GM23338 (cell line): ENCODE measurements around the gene MTREX. TPM values are rescaled to one million over a fixed set of nuclear protein-coding genes. Genes with fewer than 3 reads are reported as not detected.
A peak's percentile ranks its signal among the peaks of the same experiment; 100 is the strongest.

Source experiments
- ATAC-seq: fragments of 200-7000 bp; cut with Tn5 transposase; 3 replicates; pipeline ENCODE4 v1.9.1; 2020
- DNase-seq: peaks from one replicate; pipeline ENCODE4 v3.0.0-alpha.2; 2015; ENCODE audit warnings: low spot score
- H2AFZ ChIP-seq: fragments of 200-600 bp; sonication (generic); 2 replicates; pipeline ENCODE4 v1.8.0; 2016; ENCODE audit warnings: antibody characterized with exemption, mild to moderate bottlenecking, moderate library complexity
- H3F3A ChIP-seq: fragments of 200-600 bp; sonication (generic); replicated peaks from 2 replicates; pipeline ENCODE4 v1.8.0; 2017; ENCODE audit warnings: antibody characterized with exemption, mixed run types, low read depth
- H3K27ac ChIP-seq: fragments of 200-600 bp; sonication (generic); 2 replicates; pipeline ENCODE4 v1.6.1; 2016; ENCODE audit warnings: low read depth
- H3K27me3 ChIP-seq: fragments of 200-600 bp; sonication (generic); 2 replicates; pipeline ENCODE4 v1.8.0; 2016; ENCODE audit warnings: mild to moderate bottlenecking, mixed run types, moderate library complexity; ENCODE audit not compliant: insufficient read depth
- H3K36me3 ChIP-seq: fragments of 200-600 bp; sonication (generic); 2 replicates; pipeline ENCODE4 v1.8.0; 2016; ENCODE audit warnings: mild to moderate bottlenecking; ENCODE audit not compliant: insufficient read depth
- H3K4me1 ChIP-seq: fragments of 200-600 bp; sonication (generic); 2 replicates; pipeline ENCODE4 v1.8.0; 2016; ENCODE audit warnings: mild to moderate bottlenecking, moderate library complexity; ENCODE audit not compliant: insufficient read depth
- H3K4me2 ChIP-seq: fragments of 200-600 bp; sonication (generic); 2 replicates; pipeline ENCODE4 v1.7.1; 2017; ENCODE audit warnings: mixed run types
- H3K4me3 ChIP-seq: fragments of 200-600 bp; sonication (generic); 2 replicates; pipeline ENCODE4 v1.6.1; 2016; ENCODE audit warnings: mixed run types
- H3K79me2 ChIP-seq: fragments of 200-600 bp; sonication (generic); replicated peaks from 2 replicates; pipeline ENCODE4 v1.8.0; 2017; ENCODE audit warnings: mild to moderate bottlenecking; ENCODE audit not compliant: insufficient read depth
- H3K9me2 ChIP-seq: fragments of 200-600 bp; sonication (generic); 2 replicates; pipeline ENCODE4 v1.8.0; 2017; ENCODE audit not compliant: insufficient read depth
- H4K20me1 ChIP-seq: fragments of 200-600 bp; sonication (generic); replicated peaks from 2 replicates; pipeline ENCODE4 v1.8.0; 2017; ENCODE audit warnings: mild to moderate bottlenecking; ENCODE audit not compliant: insufficient read depth
- H3K27ac Mint-ChIP-seq: 2 replicates; pipeline ENCODE4 v1.8.0; 2020; ENCODE audit warnings: inconsistent platforms, mild to moderate bottlenecking, moderate library complexity, mixed read lengths
- H3K27me3 Mint-ChIP-seq: 3 replicates; pipeline ENCODE4 v1.8.0; 2022; ENCODE audit warnings: low read depth, mild to moderate bottlenecking, moderate library complexity, mixed read lengths, inconsistent platforms; ENCODE audit not compliant: insufficient read depth, poor library complexity
- H3K36me3 Mint-ChIP-seq: 3 replicates; pipeline ENCODE4 v1.8.0; 2021; ENCODE audit warnings: low read depth, mild to moderate bottlenecking, inconsistent platforms, moderate library complexity, mixed read lengths
- H3K4me1 Mint-ChIP-seq: 3 replicates; pipeline ENCODE4 v1.8.0; 2020; ENCODE audit warnings: mild to moderate bottlenecking, inconsistent platforms, mixed read lengths
- H3K4me3 Mint-ChIP-seq: 3 replicates; pipeline ENCODE4 v1.8.0; 2021; ENCODE audit warnings: moderate library complexity, mild to moderate bottlenecking, inconsistent platforms, mixed read lengths
- H3K9me3 Mint-ChIP-seq: 3 replicates; pipeline ENCODE4 v1.8.0; 2020; ENCODE audit warnings: moderate library complexity, mild to moderate bottlenecking, inconsistent platforms, mixed read lengths
- CREB1 ChIP-seq: fragments of 250-450 bp; sonication (Bioruptor Pico); IDR thresholded peaks from 2 replicates; pipeline ENCODE4 v1.5.0; 2020; ENCODE audit warnings: low read depth, mild to moderate bottlenecking, moderate library complexity
- CTCF ChIP-seq, 2 experiments: fragments of 200-600 bp in 1 of 2; sonication (generic) in 1 of 2; conservative IDR thresholded peaks; 2 replicates each; pipeline versions ENCODE4 v1.5.1 to v1.6.1; 2016 to 2017; ENCODE audit warnings: antibody characterized with exemption in 2 of 2, low read depth in 2 of 2, mild to moderate bottlenecking in 2 of 2, moderate library complexity in 1 of 2
- EZH2 ChIP-seq: fragments of 200-600 bp; sonication (generic); IDR thresholded peaks from one replicate; pipeline ENCODE4 v1.8.0; 2017; ENCODE audit warnings: antibody characterized with exemption, mild to moderate bottlenecking, low read depth; ENCODE audit not compliant: unreplicated experiment
- EZH2phosphoT487 ChIP-seq: fragments of 200-600 bp; sonication (generic); IDR thresholded peaks from one replicate; pipeline ENCODE4 v1.8.1; 2018; ENCODE audit warnings: antibody characterized with exemption; ENCODE audit not compliant: unreplicated experiment
- JUNB ChIP-seq: IDR thresholded peaks from one replicate; pipeline ENCODE4 v1.6.1; 2016; ENCODE audit warnings: antibody characterized with exemption; ENCODE audit not compliant: unreplicated experiment
- NANOG ChIP-seq: IDR thresholded peaks from 2 replicates; pipeline ENCODE4 v1.6.1; 2016; ENCODE audit warnings: antibody characterized with exemption, borderline replicate concordance
- POLR2AphosphoS5 ChIP-seq: IDR thresholded peaks from 2 replicates; pipeline ENCODE4 v1.6.1; 2016; ENCODE audit warnings: antibody characterized with exemption, low read depth
- REST ChIP-seq: IDR thresholded peaks from one replicate; pipeline ENCODE4 v1.6.1; 2018; ENCODE audit warnings: antibody characterized with exemption; ENCODE audit not compliant: unreplicated experiment
- STAT1 ChIP-seq: IDR thresholded peaks from one replicate; pipeline ENCODE4 v1.6.1; 2016; ENCODE audit warnings: antibody characterized with exemption; ENCODE audit not compliant: unreplicated experiment
- ZNF114 ChIP-seq: fragments of 250-450 bp; sonication (Bioruptor Pico); IDR thresholded peaks from 2 replicates; pipeline ENCODE4 v1.5.0; 2020; ENCODE audit warnings: mild to moderate bottlenecking, moderate library complexity
- ZNF331 ChIP-seq: fragments of 250-450 bp; sonication (Bioruptor Pico); IDR thresholded peaks from 2 replicates; pipeline ENCODE4 v1.5.0; 2020; ENCODE audit warnings: low read depth, mild to moderate bottlenecking, moderate library complexity
- polyA plus RNA-seq: library from polyadenylated mRNA; unstranded; fragments of >200 nt; fragmentation: Nextera tagmentation; extraction: Ambion mirVana; gene quantifications from 2 replicates; pipeline ENCODE4 v1.2.1, GENCODE V29; 2016
- total RNA-seq: library from RNA; depleted of rRNA; stranded (reverse); fragments of >200 nt; shearing (Covaris generic); gene quantifications from 2 replicates; pipeline ENCODE4 v1.2.3, GENCODE V29; 2014
- TF ChIP-seq, protein P1 (sequence below): fragments of 250-450 bp; sonication (Bioruptor Pico); IDR thresholded peaks from 2 replicates; pipeline ENCODE4 v1.5.0; 2020; ENCODE audit warnings: mild to moderate bottlenecking, moderate library complexity
- TF ChIP-seq, protein P2 (sequence below): IDR thresholded peaks from 2 replicates; pipeline ENCODE4 v1.6.1; 2016; ENCODE audit warnings: antibody characterized with exemption

MTREX gene
- total and polyA plus RNA-seq, 2 experiments from 2014 or later: 47.5 to 94.9 TPM

- ATAC-seq (peak; percentile 28), DNase-seq (peak; percentile 22)
- Mint-ChIP-seq H3K4me1 (peaks cover 42% of the 10 kb centered on the region), H3K36me3 (peaks cover 36% of the 10 kb centered on the region), H3K9me3 (peaks cover 6% of the 10 kb centered on the region), H3K27me3 (peaks cover 4% of the 10 kb centered on the region), H3K27ac (0 out of 2 replicates have a peak overlapping the region, but pooled peaks have one; percentile 46), H3K4me3 (no peak overlapping the region)
- Histone ChIP-seq H3K4me2 (0 out of 2 replicates have a peak overlapping the region, but pooled peaks have one; percentile 28), H3K79me2 (peaks cover 32% of the 10 kb centered on the region), H3K27me3 (no peaks in the 10 kb centered on the region), H3K4me1 (peaks cover 29% of the 10 kb centered on the region), H3K27ac (peak overlapping the region; percentile 81), H3F3A (no peaks in the 10 kb centered on the region; the same call in 1 of the 2 replicates), H3K36me3 (peaks cover 5% of the 10 kb centered on the region; the same call in 1 of the 2 replicates), H3K9me2 (no peaks in the 10 kb centered on the region), H2AFZ (no peak overlapping the region), H3K4me3 (no peak overlapping the region), H4K20me1 (no peaks in the 10 kb centered on the region)
- TF ChIP-seq CREB1: no peak
- TF ChIP-seq EZH2phosphoT487: no peak
- no peak for TF ChIP-seq JUNB
- TF ChIP-seq NANOG: no peak
- TF ChIP-seq EZH2: no peak
- no peak for TF ChIP-seq CTCF (conservative IDR thresholded peaks at IDR 0.05; ENCODE audit: low read depth in 2 of 2)
- TF ChIP-seq STAT1: no peak
- TF ChIP-seq, protein P1, sequence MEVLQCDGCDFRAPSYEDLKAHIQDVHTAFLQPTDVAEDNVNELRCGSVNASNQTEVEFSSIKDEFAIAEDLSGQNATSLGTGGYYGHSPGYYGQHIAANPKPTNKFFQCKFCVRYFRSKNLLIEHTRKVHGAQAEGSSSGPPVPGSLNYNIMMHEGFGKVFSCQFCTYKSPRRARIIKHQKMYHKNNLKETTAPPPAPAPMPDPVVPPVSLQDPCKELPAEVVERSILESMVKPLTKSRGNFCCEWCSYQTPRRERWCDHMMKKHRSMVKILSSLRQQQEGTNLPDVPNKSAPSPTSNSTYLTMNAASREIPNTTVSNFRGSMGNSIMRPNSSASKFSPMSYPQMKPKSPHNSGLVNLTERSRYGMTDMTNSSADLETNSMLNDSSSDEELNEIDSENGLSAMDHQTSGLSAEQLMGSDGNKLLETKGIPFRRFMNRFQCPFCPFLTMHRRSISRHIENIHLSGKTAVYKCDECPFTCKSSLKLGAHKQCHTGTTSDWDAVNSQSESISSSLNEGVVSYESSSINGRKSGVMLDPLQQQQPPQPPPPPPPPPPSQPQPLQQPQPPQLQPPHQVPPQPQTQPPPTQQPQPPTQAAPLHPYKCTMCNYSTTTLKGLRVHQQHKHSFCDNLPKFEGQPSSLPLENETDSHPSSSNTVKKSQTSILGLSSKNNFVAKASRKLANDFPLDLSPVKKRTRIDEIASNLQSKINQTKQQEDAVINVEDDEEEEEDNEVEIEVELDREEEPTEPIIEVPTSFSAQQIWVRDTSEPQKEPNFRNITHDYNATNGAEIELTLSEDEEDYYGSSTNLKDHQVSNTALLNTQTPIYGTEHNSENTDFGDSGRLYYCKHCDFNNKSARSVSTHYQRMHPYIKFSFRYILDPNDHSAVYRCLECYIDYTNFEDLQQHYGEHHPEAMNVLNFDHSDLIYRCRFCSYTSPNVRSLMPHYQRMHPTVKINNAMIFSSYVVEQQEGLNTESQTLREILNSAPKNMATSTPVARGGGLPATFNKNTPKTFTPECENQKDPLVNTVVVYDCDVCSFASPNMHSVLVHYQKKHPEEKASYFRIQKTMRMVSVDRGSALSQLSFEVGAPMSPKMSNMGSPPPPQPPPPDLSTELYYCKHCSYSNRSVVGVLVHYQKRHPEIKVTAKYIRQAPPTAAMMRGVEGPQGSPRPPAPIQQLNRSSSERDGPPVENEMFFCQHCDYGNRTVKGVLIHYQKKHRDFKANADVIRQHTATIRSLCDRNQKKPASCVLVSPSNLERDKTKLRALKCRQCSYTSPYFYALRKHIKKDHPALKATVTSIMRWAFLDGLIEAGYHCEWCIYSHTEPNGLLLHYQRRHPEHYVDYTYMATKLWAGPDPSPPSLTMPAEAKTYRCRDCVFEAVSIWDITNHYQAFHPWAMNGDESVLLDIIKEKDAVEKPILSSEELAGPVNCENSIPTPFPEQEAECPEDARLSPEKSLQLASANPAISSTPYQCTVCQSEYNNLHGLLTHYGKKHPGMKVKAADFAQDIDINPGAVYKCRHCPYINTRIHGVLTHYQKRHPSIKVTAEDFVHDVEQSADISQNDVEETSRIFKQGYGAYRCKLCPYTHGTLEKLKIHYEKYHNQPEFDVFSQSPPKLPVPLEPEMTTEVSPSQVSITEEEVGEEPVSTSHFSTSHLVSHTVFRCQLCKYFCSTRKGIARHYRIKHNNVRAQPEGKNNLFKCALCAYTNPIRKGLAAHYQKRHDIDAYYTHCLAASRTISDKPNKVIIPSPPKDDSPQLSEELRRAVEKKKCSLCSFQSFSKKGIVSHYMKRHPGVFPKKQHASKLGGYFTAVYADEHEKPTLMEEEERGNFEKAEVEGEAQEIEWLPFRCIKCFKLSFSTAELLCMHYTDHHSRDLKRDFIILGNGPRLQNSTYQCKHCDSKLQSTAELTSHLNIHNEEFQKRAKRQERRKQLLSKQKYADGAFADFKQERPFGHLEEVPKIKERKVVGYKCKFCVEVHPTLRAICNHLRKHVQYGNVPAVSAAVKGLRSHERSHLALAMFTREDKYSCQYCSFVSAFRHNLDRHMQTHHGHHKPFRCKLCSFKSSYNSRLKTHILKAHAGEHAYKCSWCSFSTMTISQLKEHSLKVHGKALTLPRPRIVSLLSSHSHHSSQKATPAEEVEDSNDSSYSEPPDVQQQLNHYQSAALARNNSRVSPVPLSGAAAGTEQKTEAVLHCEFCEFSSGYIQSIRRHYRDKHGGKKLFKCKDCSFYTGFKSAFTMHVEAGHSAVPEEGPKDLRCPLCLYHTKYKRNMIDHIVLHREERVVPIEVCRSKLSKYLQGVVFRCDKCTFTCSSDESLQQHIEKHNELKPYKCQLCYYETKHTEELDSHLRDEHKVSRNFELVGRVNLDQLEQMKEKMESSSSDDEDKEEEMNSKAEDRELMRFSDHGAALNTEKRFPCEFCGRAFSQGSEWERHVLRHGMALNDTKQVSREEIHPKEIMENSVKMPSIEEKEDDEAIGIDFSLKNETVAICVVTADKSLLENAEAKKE (CRISPR knock-in tag): no peak
- TF ChIP-seq POLR2AphosphoS5: no peak
- no peak for TF ChIP-seq ZNF331 (CRISPR knock-in tag)
- no peak for TF ChIP-seq ZNF114 (CRISPR knock-in tag)
- TF ChIP-seq REST: no peak
- TF ChIP-seq, protein P2, sequence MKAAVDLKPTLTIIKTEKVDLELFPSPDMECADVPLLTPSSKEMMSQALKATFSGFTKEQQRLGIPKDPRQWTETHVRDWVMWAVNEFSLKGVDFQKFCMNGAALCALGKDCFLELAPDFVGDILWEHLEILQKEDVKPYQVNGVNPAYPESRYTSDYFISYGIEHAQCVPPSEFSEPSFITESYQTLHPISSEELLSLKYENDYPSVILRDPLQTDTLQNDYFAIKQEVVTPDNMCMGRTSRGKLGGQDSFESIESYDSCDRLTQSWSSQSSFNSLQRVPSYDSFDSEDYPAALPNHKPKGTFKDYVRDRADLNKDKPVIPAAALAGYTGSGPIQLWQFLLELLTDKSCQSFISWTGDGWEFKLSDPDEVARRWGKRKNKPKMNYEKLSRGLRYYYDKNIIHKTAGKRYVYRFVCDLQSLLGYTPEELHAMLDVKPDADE: no peak
Measured at GRCh38 chr5:55441107-55441771, 133.4 kb downstream of the MTREX start.
